Caco-2 (cell line): Measurements from ENCODE around the gene SLC7A4. TPM values are rescaled to one million over a fixed set of nuclear protein-coding genes. Genes with fewer than 3 reads are reported as not detected.

Experiments
- Bru-seq: library from RNA; stranded (reverse); fragments of 400-500 nt; gene quantifications from one replicate; lab custom pipeline; 2021; lab: Mats Ljungman, UMichigan
- BruChase-seq, 2 experiments: library from RNA; stranded (reverse); fragments of 400-500 nt; gene quantifications; one replicate each; lab custom pipeline; 2021; lab: Mats Ljungman, UMichigan
- BruUV-seq: library from RNA; stranded (reverse); fragments of 400-500 nt; replicated peaks from 2 replicates; lab custom pipeline; 2021; lab: Mats Ljungman, UMichigan
- CTCF ChIA-PET: fragments of 300-600 bp; sonication (Branson Sonifier 250); formaldehyde crosslinking; loops from one replicate; lab custom pipeline; 2022; ENCODE audit warnings: antibody characterized with exemption; lab: Charles Lee
- POLR2A ChIA-PET: fragments of 300-600 bp; sonication (Branson Sonifier 250); formaldehyde crosslinking; loops from one replicate; lab custom pipeline; 2022; ENCODE audit warnings: antibody characterized with exemption; lab: Charles Lee
- DNase-seq, 2 experiments: peaks; one replicate each; pipeline versions ENCODE4 v3.0.0 to v3.0.0-alpha.2; 2020 to 2022
- H3K27me3 ChIP-seq: replicated peaks from 2 replicates; pipeline ENCODE4 v1.6.0; 2011; ENCODE audit warnings: low read length; ENCODE audit not compliant: control insufficient read depth, insufficient read depth
- H3K36me3 ChIP-seq: 2 replicates; pipeline ENCODE4 v1.5.1; 2011; ENCODE audit warnings: low read length; ENCODE audit not compliant: control insufficient read depth, insufficient read depth
- H3K4me1 ChIP-seq: fragments of 250-450 bp; sonication (Bioruptor Pico); 2 replicates; pipeline ENCODE4 v1.5.1; 2020; ENCODE audit warnings: mild to moderate bottlenecking
- H3K4me3 ChIP-seq: 2 replicates; pipeline ENCODE4 v1.5.1; 2011; ENCODE audit warnings: low read depth, mild to moderate bottlenecking, control low read depth, low read length
- H3K9me3 ChIP-seq: fragments of 250-450 bp; sonication (Bioruptor Pico); 2 replicates; pipeline ENCODE4 v1.5.1; 2020; ENCODE audit warnings: mild to moderate bottlenecking, moderate library complexity
- H3K27ac Mint-ChIP-seq: one replicate; pipeline ENCODE4 v1.8.0; 2022; ENCODE audit warnings: mixed read lengths; ENCODE audit not compliant: unreplicated experiment
- H3K27me3 Mint-ChIP-seq: one replicate; pipeline ENCODE4 v1.8.0; 2022; ENCODE audit warnings: mixed read lengths; ENCODE audit not compliant: insufficient read depth, unreplicated experiment
- H3K36me3 Mint-ChIP-seq: one replicate; pipeline ENCODE4 v1.8.0; 2022; ENCODE audit warnings: mild to moderate bottlenecking, mixed read lengths; ENCODE audit not compliant: insufficient read depth, unreplicated experiment
- H3K4me1 Mint-ChIP-seq: one replicate; pipeline ENCODE4 v1.8.0; 2022; ENCODE audit warnings: low read depth, mixed read lengths; ENCODE audit not compliant: unreplicated experiment
- H3K4me3 Mint-ChIP-seq: one replicate; pipeline ENCODE4 v1.8.0; 2022; ENCODE audit warnings: mild to moderate bottlenecking, moderate library complexity, mixed read lengths; ENCODE audit not compliant: unreplicated experiment
- H3K9me3 Mint-ChIP-seq: one replicate; pipeline ENCODE4 v1.8.0; 2022; ENCODE audit warnings: mixed read lengths; ENCODE audit not compliant: unreplicated experiment
- CTCF ChIP-seq, 2 experiments: fragments of 200-600 bp in 1 of 2; IDR thresholded peaks; 1 replicate in 1 of 2; 2 replicates in 1 of 2; pipeline versions ENCODE4 v1.5.1 to v1.8.0; 2011 to 2022; ENCODE audit warnings: antibody characterized with exemption in 1 of 2, control low read depth in 1 of 2, inconsistent platforms in 1 of 2, low read depth in 1 of 2, low read length in 1 of 2, mild to moderate bottlenecking in 1 of 2, moderate library complexity in 1 of 2; ENCODE audit not compliant: insufficient read depth in 1 of 2, severe bottlenecking in 1 of 2, unreplicated experiment in 1 of 2
- intact Hi-C: fragments of 100-400 bp; cut with micrococcal nuclease; formaldehyde crosslinking; loops from one replicate; pipeline ENCODE4 v1.10.0; 2022; ENCODE audit not compliant: unreplicated experiment
- long read RNA-seq: library from polyadenylated mRNA; stranded (forward); transcript quantifications from one replicate; pipeline ENCODE4 v2.0.0, GENCODE V29; 2022
- total RNA-seq: library from RNA; stranded (reverse); gene quantifications from 2 replicates; pipeline ENCODE4 v1.2.3, GENCODE V29; 2022

The SLC7A4 gene
- 1.9 and 2.1 TPM in 2 replicates for total RNA-seq
- Bru-seq, nascent RNA: percentile 27 among the genes with signal in this experiment
- BruChase-seq, experiment 1, labeled RNA remaining after a 2-hour chase: percentile 19 among the genes with signal in this experiment
- percentile 39 among the genes with signal in this experiment for BruChase-seq, experiment 2, labeled RNA remaining after a 6-hour chase
- long read RNA-seq, partial matches to known transcripts: 2 of 9 reads
- long read RNA-seq, other reads (novel, unspliced or antisense): 4 of 9 reads

GRCh38 chr22:21032037-21032867, at the start of gene SLC7A4:
SLC7A4 (minus strand) TSS chr22:21032561; CDS start chr22:21031812, 749 bp downstream.
- no TSS peak for BruUV-seq
- TF ChIP-seq CTCF (IDR thresholded peaks at IDR 0.05; ENCODE audit: insufficient read depth in 1 of 2, low read depth in 1 of 2, low read length in 1 of 2, severe bottlenecking in 1 of 2, unreplicated experiment in 1 of 2): no peak
- Mint-ChIP-seq H3K27me3 (no peaks in the 10 kb centered on the region), H3K9me3 (no peaks in the 10 kb centered on the region), H3K4me3 (peak within 1 kb of the TSS; percentile 62), H3K36me3 (peaks cover 6% of the 10 kb centered on the region), H3K27ac (no peak within 1 kb of the TSS), H3K4me1 (no peaks in the 10 kb centered on the region)
- Histone ChIP-seq H3K4me3 (peak within 1 kb of the TSS; percentile 35), H3K27me3 (no peaks in the 10 kb centered on the region), H3K4me1 (peaks cover 24% of the 10 kb centered on the region), H3K9me3 (no peaks in the 10 kb centered on the region), H3K36me3 (no peaks in the 10 kb centered on the region)
- ChIA-PET CTCF (no interaction called here), POLR2A (no interaction called here)
- intact Hi-C loops: no loop called here
- DNase-seq: no peak

GRCh38 chr22:21080435-21081137, 48.2 kb upstream of the SLC7A4 start:
- ChIA-PET CTCF (no interaction called here), POLR2A (no interaction called here)
- H3K36me3 ChIP-seq: no peaks in the 10 kb centered on the region
- H3K9me3 ChIP-seq: no peaks in the 10 kb centered on the region
- BruUV-seq: no TSS peak
- no peaks in the 10 kb centered on the region for H3K36me3 Mint-ChIP-seq
- no peaks in the 10 kb centered on the region for H3K9me3 Mint-ChIP-seq
- no peaks in the 10 kb centered on the region for H3K4me1 ChIP-seq
- no peak overlapping the region for H3K4me3 ChIP-seq
- H3K27me3 ChIP-seq: no peaks in the 10 kb centered on the region
- H3K4me3 Mint-ChIP-seq: no peak overlapping the region
- H3K27ac Mint-ChIP-seq: no peak overlapping the region
- H3K27me3 Mint-ChIP-seq: no peaks in the 10 kb centered on the region
- H3K4me1 Mint-ChIP-seq: no peaks in the 10 kb centered on the region
- no peak for DNase-seq
- TF ChIP-seq CTCF (IDR thresholded peaks at IDR 0.05; ENCODE audit: insufficient read depth in 1 of 2, low read depth in 1 of 2, low read length in 1 of 2, severe bottlenecking in 1 of 2, unreplicated experiment in 1 of 2): no peak
- intact Hi-C loops: no loop called here

GRCh38 chr22:21079493-21079892, 47.1 kb upstream of the SLC7A4 start:
- Histone ChIP-seq H3K4me1 (no peaks in the 10 kb centered on the region), H3K9me3 (no peaks in the 10 kb centered on the region), H3K27me3 (no peaks in the 10 kb centered on the region), H3K4me3 (no peak overlapping the region), H3K36me3 (no peaks in the 10 kb centered on the region)
- ChIA-PET POLR2A (no interaction called here), CTCF (no interaction called here)
- no peak for DNase-seq
- no peaks in the 10 kb centered on the region for H3K4me1 Mint-ChIP-seq
- intact Hi-C loops: no loop called here
- H3K27ac Mint-ChIP-seq: no peak overlapping the region
- no peaks in the 10 kb centered on the region for H3K27me3 Mint-ChIP-seq
- no peak overlapping the region for H3K4me3 Mint-ChIP-seq
- TF ChIP-seq CTCF (IDR thresholded peaks at IDR 0.05; ENCODE audit: insufficient read depth in 1 of 2, low read depth in 1 of 2, low read length in 1 of 2, severe bottlenecking in 1 of 2, unreplicated experiment in 1 of 2): no peak
- no peaks in the 10 kb centered on the region for H3K36me3 Mint-ChIP-seq
- no TSS peak for BruUV-seq
- H3K9me3 Mint-ChIP-seq: no peaks in the 10 kb centered on the region
